Psoas muscle (tissue), 8 donors: ENCODE data around the gene HSPB7. TPM values are rescaled to one million over a fixed set of nuclear protein-coding genes. Genes with fewer than 3 reads are reported as not detected.

Source experiments
- ATAC-seq, 4 donors: fragments of 200-7000 bp; cut with Tn5 transposase; one replicate each; pipeline ENCODE4 v1.9.1; 2020; ENCODE audit warnings: moderate library complexity in 3 of 4, mild to moderate bottlenecking in 2 of 4
- DNase-seq, 2 donors: peaks; one replicate each; pipeline ENCODE4 v3.0.0-alpha.2; 2020
- H3K27ac ChIP-seq: fragments of 200-600 bp; one replicate; pipeline ENCODE4 v1.8.0; 2022
- H3K27me3 ChIP-seq, 3 donors: fragments of 200-600 bp in 1 of 3; one replicate each; pipeline versions ENCODE4 v1.6.1 to v1.8.0; 2013 to 2022; ENCODE audit warnings: low read length in 2 of 3, mild to moderate bottlenecking in 2 of 3, moderate library complexity in 1 of 3; ENCODE audit not compliant: insufficient read depth in 3 of 3
- H3K36me3 ChIP-seq, 2 donors: fragments of 200-600 bp in 1 of 2; one replicate each; pipeline versions ENCODE4 v1.6.1 to v1.8.0; 2013 to 2022; ENCODE audit warnings: low read depth in 1 of 2, mild to moderate bottlenecking in 1 of 2, moderate library complexity in 1 of 2; ENCODE audit not compliant: insufficient read depth in 1 of 2
- H3K4me1 ChIP-seq: fragments of 200-600 bp; one replicate; pipeline ENCODE4 v1.8.0; 2022
- H3K4me3 ChIP-seq: fragments of 200-600 bp; one replicate; pipeline ENCODE4 v1.8.0; 2022; ENCODE audit warnings: mild to moderate bottlenecking
- H3K9me3 ChIP-seq: fragments of 200-600 bp; one replicate; pipeline ENCODE4 v1.8.0; 2022
- CTCF ChIP-seq: fragments of 200-600 bp; IDR thresholded peaks from one replicate; pipeline ENCODE4 v1.8.0; 2022; ENCODE audit warnings: antibody characterized with exemption
- WGBS, 3 donors: extraction: QIAGEN DNeasy Blood & Tissue Kit; methylation state at CpG; one replicate each; pipeline versions ENCODE4 v1.1.6 to v1.1.7; 2013; 5-methylcytosine and 5-hydroxymethylcytosine counted together
- intact Hi-C, 2 donors: fragments of 100-400 bp; cut with DNase I; formaldehyde crosslinking; loops; one replicate each; pipeline versions ENCODE4 v1.11.0 to v1.14.2; 2022
- polyA plus RNA-seq, 3 donors: library from polyadenylated mRNA; stranded (reverse); fragments of 200-250 nt; gene quantifications; one replicate each; pipeline ENCODE4 v1.2.3, GENCODE V29; 2013
- total RNA-seq, 4 donors: library from RNA; stranded (reverse); fragmentation: NEBNext Ultra II Directional in 2 of 4; extraction: Animal tissue kit (Norgen Biotek cat#: 25700) in 2 of 4; gene quantifications; one replicate each; pipeline versions ENCODE4 v1.2.1 to v1.2.4, GENCODE V29; 2021 to 2023
- donor health status: healthy with polysubstance abuse.
- donor health status: DM: no; HTN: no; CAD: no; lungs with moderate emphysema.
- donor health status: Bipolar disorder and iron deficiency.
- donor health status: healthy.
- donor health status: DM: yes; HTN: yes; CAD: no.
- donor health status: DM: no; HTN: no; CAD: no.
- donor health status: DM: no; HTN: no; CAD: no.
- donor health status: DM: yes; HTN: yes; CAD: no.

The HSPB7 gene
- total and polyA plus RNA-seq, 7 donors: 1,183 to 3,738 (median 2,156) TPM

- 92 to 98% (median 93%) methylated on average over 3 of the region's 3 CpGs for WGBS, 3 donors
- H3K4me1 ChIP-seq: peaks cover 32% of the 10 kb centered on the region
- H3K36me3 ChIP-seq: no peaks in the 10 kb centered on the region
- ATAC-seq: no peak
- no peak overlapping the region for H3K4me3 ChIP-seq
- H3K9me3 ChIP-seq: no peaks in the 10 kb centered on the region
- H3K27ac ChIP-seq: no peak overlapping the region
- TF ChIP-seq CTCF: no peak
- no peak for DNase-seq
- intact Hi-C loops: loop anchor here in 1 of 2 donors (1.0 kb wide), 1 partner anchor 21 kb away; no protein-coding TSS in a partner anchor
- no peaks in the 10 kb centered on the region for H3K27me3 ChIP-seq
Observed at GRCh38 chr1:16010837-16011236, 7.0 kb downstream of the HSPB7 start.

GRCh38 chr1:16009678-16010077, 8.2 kb downstream of the HSPB7 start:
- Histone ChIP-seq H3K27ac (peak overlapping the region; percentile 9), H3K27me3 (no peaks in the 10 kb centered on the region), H3K4me1 (peaks cover 23% of the 10 kb centered on the region), H3K4me3 (no peak overlapping the region), H3K9me3 (no peaks in the 10 kb centered on the region), H3K36me3 (no peaks in the 10 kb centered on the region)
- DNase-seq: peak in 1 of 2 donors; percentile 68
- ATAC-seq: peak in 3 of 4 donors; percentile 0 to 2 (median 1)
- intact Hi-C loops: loop anchor here (1.0 to 2.0 kb wide), 4 partner anchors 23 to 47 kb away; no protein-coding TSS in a partner anchor
- WGBS, 3 donors: 91 to 92% (median 92%) methylated on average over 11 of the region's 11 CpGs
- no peak for TF ChIP-seq CTCF

GRCh38 chr1:16009030-16009460, 8.8 kb downstream of the HSPB7 start:
- Histone ChIP-seq H3K27ac (peak overlapping the region; percentile 9), H3K36me3 (no peaks in the 10 kb centered on the region), H3K27me3 (no peaks in the 10 kb centered on the region), H3K9me3 (no peaks in the 10 kb centered on the region), H3K4me3 (no peak overlapping the region), H3K4me1 (peaks cover 16% of the 10 kb centered on the region)
- intact Hi-C loops: loop anchor here (1.0 to 2.0 kb wide), 3 partner anchors 24 to 48 kb away; no protein-coding TSS in a partner anchor
- TF ChIP-seq CTCF: peak; percentile 98
- ATAC-seq: peak; percentile 17 to 39 (median 32)
- WGBS, 3 donors: 0 to 5% (median 2%) methylated on average over 4 of the region's 4 CpGs
- peak; percentile 82 to 91 for DNase-seq

- TF ChIP-seq CTCF: no peak
- no peak overlapping the region for H3K27ac ChIP-seq
Observed at GRCh38 chr1:16007671-16008341, 10.0 kb downstream of the HSPB7 start.

More at GRCh38 chr1:16007671-16008341, 10.0 kb downstream of the HSPB7 start:
- no peak for ATAC-seq
- Histone ChIP-seq H3K27me3 (no peaks in the 10 kb centered on the region), H3K4me3 (no peak overlapping the region), H3K36me3 (no peaks in the 10 kb centered on the region), H3K9me3 (no peaks in the 10 kb centered on the region), H3K4me1 (peaks cover 5% of the 10 kb centered on the region)
- intact Hi-C loops: loop anchor here in 1 of 2 donors (2.0 kb wide), 2 partner anchors 25 to 49 kb away; no protein-coding TSS in a partner anchor
- 78 to 84% (median 79%) methylated on average over 6 of the region's 6 CpGs for WGBS, 3 donors
- DNase-seq: peak in 1 of 2 donors; percentile 12
